Gastrocnemius medialis (tissue), 4 donors: Measurements from ENCODE around the gene CYP19A1.

Experiments used
- POLR2A ChIP-seq, 2 donors: fragments of 450-650 bp; IDR thresholded peaks; one replicate each; pipeline ENCODE4 v1.6.1; 2017; ENCODE audit warnings: antibody characterized with exemption in 2 of 2, mild to moderate bottlenecking in 2 of 2, moderate library complexity in 2 of 2
- TF ChIP-seq, protein P1 (sequence below), 5 experiments: fragments of 450-650 bp in 3 of 5; fragments of 200-600 bp in 2 of 5; sonication (generic) in 2 of 5; IDR thresholded peaks in 4 of 5; conservative IDR thresholded peaks in 1 of 5; 1 replicate in 4 of 5; 2 replicates in 1 of 5; pipeline ENCODE4 v1.5.1; 2016 to 2019; ENCODE audit warnings: antibody characterized with exemption in 5 of 5, mild to moderate bottlenecking in 3 of 5, moderate library complexity in 3 of 5

DNA sequence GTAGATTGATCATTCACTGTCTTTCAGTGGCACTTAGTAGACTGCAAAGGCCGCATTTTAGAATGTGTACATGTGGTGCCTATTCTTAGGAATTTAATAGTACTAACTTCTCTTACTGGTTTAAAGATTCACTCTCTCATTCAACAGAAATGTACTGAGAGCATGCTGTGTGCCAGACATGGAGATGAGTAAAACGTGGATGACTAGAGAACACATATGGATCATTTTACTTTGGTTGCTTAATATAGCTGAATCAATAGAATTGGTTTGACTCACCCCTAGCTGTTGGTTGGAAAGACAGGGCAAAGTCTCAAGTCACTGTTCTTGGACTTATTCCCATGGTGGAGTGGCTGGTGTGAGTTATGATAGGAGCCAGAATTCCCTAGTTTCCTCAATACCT lies 134.6 kb downstream of the CYP19A1 start:
- TF ChIP-seq, protein P1, sequence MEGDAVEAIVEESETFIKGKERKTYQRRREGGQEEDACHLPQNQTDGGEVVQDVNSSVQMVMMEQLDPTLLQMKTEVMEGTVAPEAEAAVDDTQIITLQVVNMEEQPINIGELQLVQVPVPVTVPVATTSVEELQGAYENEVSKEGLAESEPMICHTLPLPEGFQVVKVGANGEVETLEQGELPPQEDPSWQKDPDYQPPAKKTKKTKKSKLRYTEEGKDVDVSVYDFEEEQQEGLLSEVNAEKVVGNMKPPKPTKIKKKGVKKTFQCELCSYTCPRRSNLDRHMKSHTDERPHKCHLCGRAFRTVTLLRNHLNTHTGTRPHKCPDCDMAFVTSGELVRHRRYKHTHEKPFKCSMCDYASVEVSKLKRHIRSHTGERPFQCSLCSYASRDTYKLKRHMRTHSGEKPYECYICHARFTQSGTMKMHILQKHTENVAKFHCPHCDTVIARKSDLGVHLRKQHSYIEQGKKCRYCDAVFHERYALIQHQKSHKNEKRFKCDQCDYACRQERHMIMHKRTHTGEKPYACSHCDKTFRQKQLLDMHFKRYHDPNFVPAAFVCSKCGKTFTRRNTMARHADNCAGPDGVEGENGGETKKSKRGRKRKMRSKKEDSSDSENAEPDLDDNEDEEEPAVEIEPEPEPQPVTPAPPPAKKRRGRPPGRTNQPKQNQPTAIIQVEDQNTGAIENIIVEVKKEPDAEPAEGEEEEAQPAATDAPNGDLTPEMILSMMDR (IDR thresholded peaks at IDR 0.05 in 4 of 5, conservative IDR thresholded peaks at IDR 0.05 in 1 of 5): no peak
- TF ChIP-seq POLR2A (IDR thresholded peaks at IDR 0.05): no peak
